Measurements from ENCODE around the gene POLE4. TPM values are rescaled to one million over a fixed set of nuclear protein-coding genes. Genes with fewer than 3 reads are reported as not detected.

Gene POLE4
- 113 to 143 TPM (median 126 TPM) in 5 replicates for total RNA-seq (2022; extraction: Qiagen RNA extraction)

GRCh38 chr2:74958274-74959105 is at the start of gene POLE4:
TSS of gene POLE4 (plus strand) at chr2:74958643. CDS start at chr2:74958680, 37 bp downstream.

Other genes with a start within 250 kb of the POLE4 start
- 0.75 to 1.1 TPM (median 1.1 TPM) in 5 replicates for gene HK2, start 124.5 kb upstream of the POLE4 start, total RNA-seq (2022; extraction: Qiagen RNA extraction)
- gene TACR1, start 240.9 kb downstream of the POLE4 start, total RNA-seq (2022; extraction: Qiagen RNA extraction), result 0.04 to 0.14 TPM (median 0.08 TPM) in 4 of 5 replicates, not detected in the other